SK-N-SH (cell line): ENCODE measurements around the gene HSPA14. TPM values are rescaled to one million over a fixed set of nuclear protein-coding genes. Genes with fewer than 3 reads are reported as not detected.

ENCODE experiments used
- CTCF ChIA-PET: fragments of 300-600, 350-600 bp; formaldehyde crosslinking; extraction: SDS; loops from one replicate; lab custom pipeline; 2021; lab: Yijun Ruan, JAX
- POLR2A ChIA-PET: fragments of 350-600 bp; sonication (Branson Sonifier 250); formaldehyde crosslinking; extraction: SDS; loops from one replicate; lab custom pipeline; 2020; ENCODE audit warnings: antibody characterized with exemption, inconsistent platforms; lab: Yijun Ruan, JAX
- DNase-seq: peaks from one replicate; pipeline ENCODE4 v3.0.0; 2012
- H2AFZ ChIP-seq: fragments of 200-600 bp; sonication (generic); 2 replicates; pipeline ENCODE4 v1.8.1; 2016; ENCODE audit warnings: antibody characterized with exemption, mild to moderate bottlenecking, low read depth
- H3F3A ChIP-seq: fragments of 200-600 bp; sonication (generic); replicated peaks from 2 replicates; pipeline ENCODE3; 2016; ENCODE audit warnings: antibody characterized with exemption, mild to moderate bottlenecking; ENCODE audit not compliant: insufficient read depth
- H3K27ac ChIP-seq, 2 experiments: fragments of 200-500 bp in 1 of 2; fragments of 200-600 bp in 1 of 2; sonication (Bioruptor generic) in 1 of 2; sonication (generic), shearing (Covaris generic) in 1 of 2; 2 replicates each; pipeline versions ENCODE4 v1.5.1 to v1.6.1; 2014 to 2016; ENCODE audit warnings: low read depth in 2 of 2, inconsistent platforms in 1 of 2, low read length in 1 of 2, mild to moderate bottlenecking in 1 of 2, mixed read lengths in 1 of 2
- H3K27me3 ChIP-seq: fragments of 200-600 bp; sonication (generic), shearing (Covaris generic); 2 replicates; pipeline ENCODE4 v1.6.1; 2016; ENCODE audit warnings: mixed run types; ENCODE audit not compliant: insufficient read depth
- H3K36me3 ChIP-seq, 2 experiments: fragments of 200-500 bp in 1 of 2; fragments of 200-600 bp in 1 of 2; sonication (Bioruptor generic) in 1 of 2; sonication (generic) in 1 of 2; replicated peaks in 1 of 2; 2 replicates each; pipeline versions ENCODE3 to v1.5.1; 2014 to 2016; ENCODE audit warnings: low read length in 1 of 2, mild to moderate bottlenecking in 1 of 2; ENCODE audit not compliant: insufficient read depth in 2 of 2, control insufficient read depth in 1 of 2
- H3K4me1 ChIP-seq, 2 experiments: fragments of 200-500 bp in 1 of 2; fragments of 200-600 bp in 1 of 2; sonication (Bioruptor generic) in 1 of 2; sonication (generic), shearing (Covaris generic) in 1 of 2; 2 replicates each; pipeline versions ENCODE4 v1.5.1 to v1.6.1; 2014 to 2016; ENCODE audit warnings: low read depth in 1 of 2, low read length in 1 of 2, mixed run types in 1 of 2; ENCODE audit not compliant: insufficient read depth in 2 of 2, control insufficient read depth in 1 of 2
- H3K4me2 ChIP-seq: fragments of 200-600 bp; sonication (generic), shearing (Covaris generic); 2 replicates; pipeline ENCODE4 v1.6.1; 2017; ENCODE audit warnings: mixed run types
- H3K4me3 ChIP-seq, 2 experiments: fragments of 200-500 bp in 1 of 2; fragments of 200-600 bp in 1 of 2; sonication (Bioruptor generic) in 1 of 2; sonication (generic), shearing (Covaris generic) in 1 of 2; 2 replicates each; pipeline versions ENCODE4 v1.5.1 to v1.8.1; 2014 to 2016; ENCODE audit warnings: low read depth in 2 of 2, inconsistent platforms in 1 of 2, low read length in 1 of 2, mild to moderate bottlenecking in 1 of 2, mixed read lengths in 1 of 2, moderate library complexity in 1 of 2
- H3K79me2 ChIP-seq: fragments of 200-600 bp; sonication (generic); 2 replicates; pipeline ENCODE4 v1.8.1; 2017; ENCODE audit warnings: mild to moderate bottlenecking; ENCODE audit not compliant: insufficient read depth
- H3K9ac ChIP-seq: fragments of 200-600 bp; sonication (generic); 2 replicates; pipeline ENCODE4 v1.6.1; 2017; ENCODE audit warnings: mixed run types
- H3K9me2 ChIP-seq: fragments of 200-600 bp; sonication (generic); 2 replicates; pipeline ENCODE4 v1.6.1; 2017; ENCODE audit warnings: mixed run types
- H3K9me3 ChIP-seq: fragments of 200-600 bp; sonication (generic); 2 replicates; pipeline ENCODE4 v1.6.1; 2017; ENCODE audit warnings: mixed run types, mild to moderate bottlenecking, moderate library complexity
- H4K20me1 ChIP-seq: fragments of 200-600 bp; sonication (generic); 2 replicates; pipeline ENCODE4 v1.6.1; 2017; ENCODE audit warnings: mild to moderate bottlenecking, mixed run types; ENCODE audit not compliant: insufficient read depth
- CHD2 ChIP-seq: fragments of 150-350 bp; IDR thresholded peaks from 2 replicates; pipeline ENCODE4 v1.6.1; 2018; ENCODE audit warnings: low read length; ENCODE audit not compliant: partially characterized antibody
- CTCF ChIP-seq: fragments of 200-600 bp; sonication (generic); IDR thresholded peaks from 2 replicates; pipeline ENCODE4 v1.6.1; 2017; ENCODE audit warnings: antibody characterized with exemption, mild to moderate bottlenecking, moderate library complexity
- ELF1 ChIP-seq: IDR thresholded peaks from 2 replicates; pipeline ENCODE4 v1.4.0; 2012
- EP300 ChIP-seq, 2 experiments: IDR thresholded peaks; 2 replicates each; pipeline versions ENCODE4 v1.4.0 to v1.6.1; 2012; ENCODE audit warnings: borderline replicate concordance in 1 of 2, low read depth in 1 of 2, low read length in 1 of 2
- EZH2phosphoT487 ChIP-seq: fragments of 200-600 bp; sonication (generic); IDR thresholded peaks from 2 replicates; pipeline ENCODE4 v1.6.1; 2017; ENCODE audit warnings: low read depth, mixed run types, mild to moderate bottlenecking, antibody characterized with exemption, moderate library complexity, borderline replicate concordance
- FOSL2 ChIP-seq: IDR thresholded peaks from 2 replicates; pipeline ENCODE4 v1.4.0; 2012; ENCODE audit warnings: low read depth, mild to moderate bottlenecking, moderate library complexity, borderline replicate concordance
- GABPA ChIP-seq: IDR thresholded peaks from 2 replicates; pipeline ENCODE4 v1.4.0; 2012; ENCODE audit warnings: low read depth, mild to moderate bottlenecking
- GATA2 ChIP-seq: sonication (generic); formaldehyde crosslinking; IDR thresholded peaks from 2 replicates; pipeline ENCODE4 v1.5.0; 2020; ENCODE audit warnings: mild to moderate bottlenecking, missing genetic modification reagents
- MXI1 ChIP-seq: IDR thresholded peaks from 2 replicates; pipeline ENCODE4 v1.6.1; 2012; ENCODE audit warnings: mild to moderate bottlenecking, low read depth, low read length, improper control_type of control experiment
- NFIC ChIP-seq: IDR thresholded peaks from 2 replicates; pipeline ENCODE4 v1.4.0; 2012; ENCODE audit warnings: borderline replicate concordance
- POLR2AphosphoS5 ChIP-seq: IDR thresholded peaks from 2 replicates; pipeline ENCODE4 v1.6.1; 2012; ENCODE audit warnings: low read depth, low read length
- RAD21 ChIP-seq: IDR thresholded peaks from 2 replicates; pipeline ENCODE4 v1.6.1; 2012; ENCODE audit warnings: mild to moderate bottlenecking, low read length
- RXRA ChIP-seq: IDR thresholded peaks from 2 replicates; pipeline ENCODE4 v1.4.0; 2012; ENCODE audit warnings: low read depth, mild to moderate bottlenecking, borderline replicate concordance
- TAF1 ChIP-seq: IDR thresholded peaks from 2 replicates; pipeline ENCODE4 v1.6.1; 2012; ENCODE audit warnings: low read depth, mild to moderate bottlenecking, low read length, moderate library complexity, borderline replicate concordance
- TCF12 ChIP-seq: IDR thresholded peaks from 2 replicates; pipeline ENCODE4 v1.4.0; 2012
- USF1 ChIP-seq: IDR thresholded peaks from 2 replicates; pipeline ENCODE4 v1.4.0; 2012; ENCODE audit warnings: low read depth, borderline replicate concordance
- WGBS: methylation state at CpG from one replicate; pipeline ENCODE4 v1.1.6; 2017; ENCODE audit warnings: low lambda C conversion rate; 5-methylcytosine and 5-hydroxymethylcytosine counted together
- polyA plus RNA-seq, 3 experiments: library from polyadenylated mRNA; depleted of rRNA; stranded (reverse); fragments of >200 nt; gene quantifications; 2 replicates each; pipeline ENCODE4 v1.2.3, GENCODE V29; 2012
- TF ChIP-seq, protein P1 (sequence below): IDR thresholded peaks from 2 replicates; pipeline ENCODE4; 2012
- TF ChIP-seq, protein P2 (sequence below): fragments of 150-350 bp; IDR thresholded peaks from 2 replicates; pipeline ENCODE4 v1.6.1; 2017; ENCODE audit warnings: antibody characterized with exemption, low read length, low read depth, borderline replicate concordance
- TF ChIP-seq, protein P3 (sequence below): IDR thresholded peaks from 2 replicates; pipeline ENCODE4 v1.4.0; 2012; ENCODE audit warnings: low read depth
- TF ChIP-seq, protein P4 (sequence below): IDR thresholded peaks from 2 replicates; pipeline ENCODE4 v1.4.0; 2012; ENCODE audit warnings: low read depth, borderline replicate concordance

The HSPA14 gene
- polyA plus RNA-seq, 1 of the 3 experiments (the other 2 are of a cell fraction) = 8.8 TPM

DNA sequence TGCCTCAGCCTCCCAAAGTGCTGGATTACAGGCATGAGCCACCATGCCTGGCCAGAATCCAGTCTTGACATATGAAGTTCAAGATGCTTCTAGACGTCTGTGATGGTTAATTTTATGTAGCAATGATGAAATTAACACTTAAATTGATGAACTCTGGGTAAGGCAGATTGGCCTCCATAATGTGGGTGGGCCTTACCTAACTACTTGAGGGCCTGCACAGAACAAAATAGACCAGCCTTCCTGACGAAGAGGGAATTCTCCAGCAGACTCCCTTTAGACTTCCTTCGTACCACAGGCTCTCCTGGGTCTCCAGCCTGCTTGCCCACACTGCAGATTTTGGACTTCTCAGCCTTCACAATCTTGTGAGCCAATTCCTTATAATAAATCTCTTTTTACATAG lies 5.0 kb upstream of the HSPA14 start:
- 63% methylated on average over 3 of the region's 3 CpGs for WGBS
- TF ChIP-seq MXI1 (no peak), ELF1 (no peak), POLR2AphosphoS5 (no peak), EZH2phosphoT487 (no peak), RXRA (no peak), EP300 (IDR thresholded peaks at IDR 0.05; ENCODE audit: borderline replicate concordance in 1 of 2, low read depth in 1 of 2, low read length in 1 of 2) (no peak), FOSL2 (no peak), CTCF (no peak), RAD21 (no peak), TAF1 (no peak), GABPA (no peak), NFIC (no peak), CHD2 (no peak), TCF12 (no peak), USF1 (no peak), GATA2 (CRISPR knock-in tag) (no peak)
- TF ChIP-seq, protein P1, sequence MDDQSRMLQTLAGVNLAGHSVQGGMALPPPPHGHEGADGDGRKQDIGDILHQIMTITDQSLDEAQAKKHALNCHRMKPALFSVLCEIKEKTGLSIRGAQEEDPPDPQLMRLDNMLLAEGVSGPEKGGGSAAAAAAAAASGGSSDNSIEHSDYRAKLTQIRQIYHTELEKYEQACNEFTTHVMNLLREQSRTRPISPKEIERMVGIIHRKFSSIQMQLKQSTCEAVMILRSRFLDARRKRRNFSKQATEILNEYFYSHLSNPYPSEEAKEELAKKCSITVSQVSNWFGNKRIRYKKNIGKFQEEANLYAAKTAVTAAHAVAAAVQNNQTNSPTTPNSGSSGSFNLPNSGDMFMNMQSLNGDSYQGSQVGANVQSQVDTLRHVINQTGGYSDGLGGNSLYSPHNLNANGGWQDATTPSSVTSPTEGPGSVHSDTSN = no peak
- TF ChIP-seq, protein P2, sequence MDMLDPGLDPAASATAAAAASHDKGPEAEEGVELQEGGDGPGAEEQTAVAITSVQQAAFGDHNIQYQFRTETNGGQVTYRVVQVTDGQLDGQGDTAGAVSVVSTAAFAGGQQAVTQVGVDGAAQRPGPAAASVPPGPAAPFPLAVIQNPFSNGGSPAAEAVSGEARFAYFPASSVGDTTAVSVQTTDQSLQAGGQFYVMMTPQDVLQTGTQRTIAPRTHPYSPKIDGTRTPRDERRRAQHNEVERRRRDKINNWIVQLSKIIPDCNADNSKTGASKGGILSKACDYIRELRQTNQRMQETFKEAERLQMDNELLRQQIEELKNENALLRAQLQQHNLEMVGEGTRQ = no peak
- TF ChIP-seq, protein P3, sequence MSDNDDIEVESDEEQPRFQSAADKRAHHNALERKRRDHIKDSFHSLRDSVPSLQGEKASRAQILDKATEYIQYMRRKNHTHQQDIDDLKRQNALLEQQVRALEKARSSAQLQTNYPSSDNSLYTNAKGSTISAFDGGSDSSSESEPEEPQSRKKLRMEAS = no peak
- TF ChIP-seq, protein P4, sequence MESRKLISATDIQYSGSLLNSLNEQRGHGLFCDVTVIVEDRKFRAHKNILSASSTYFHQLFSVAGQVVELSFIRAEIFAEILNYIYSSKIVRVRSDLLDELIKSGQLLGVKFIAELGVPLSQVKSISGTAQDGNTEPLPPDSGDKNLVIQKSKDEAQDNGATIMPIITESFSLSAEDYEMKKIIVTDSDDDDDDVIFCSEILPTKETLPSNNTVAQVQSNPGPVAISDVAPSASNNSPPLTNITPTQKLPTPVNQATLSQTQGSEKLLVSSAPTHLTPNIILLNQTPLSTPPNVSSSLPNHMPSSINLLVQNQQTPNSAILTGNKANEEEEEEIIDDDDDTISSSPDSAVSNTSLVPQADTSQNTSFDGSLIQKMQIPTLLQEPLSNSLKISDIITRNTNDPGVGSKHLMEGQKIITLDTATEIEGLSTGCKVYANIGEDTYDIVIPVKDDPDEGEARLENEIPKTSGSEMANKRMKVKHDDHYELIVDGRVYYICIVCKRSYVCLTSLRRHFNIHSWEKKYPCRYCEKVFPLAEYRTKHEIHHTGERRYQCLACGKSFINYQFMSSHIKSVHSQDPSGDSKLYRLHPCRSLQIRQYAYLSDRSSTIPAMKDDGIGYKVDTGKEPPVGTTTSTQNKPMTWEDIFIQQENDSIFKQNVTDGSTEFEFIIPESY = no peak
- ChIA-PET CTCF (interaction anchor here (1.4 kb wide), 1 partner anchor 296 kb away, joined by 3 read pairs; no protein-coding TSS in a partner anchor), POLR2A (no interaction called here)
- Histone ChIP-seq H3K4me3 (no peak overlapping the region), H2AFZ (no peak overlapping the region), H3K4me2 (no peak overlapping the region), H3F3A (no peaks in the 10 kb centered on the region), H3K79me2 (no peaks in the 10 kb centered on the region; the same call in 1 of the 2 replicates), H3K36me3 (no peaks in the 10 kb centered on the region), H3K9me2 (no peaks in the 10 kb centered on the region), H3K9me3 (no peaks in the 10 kb centered on the region), H3K4me1 (peaks cover 0 to 4% of the 10 kb centered on the region in 2 experiments; a peak in 1 of 4 replicates), H4K20me1 (no peaks in the 10 kb centered on the region), H3K27me3 (no peaks in the 10 kb centered on the region), H3K27ac (no peak overlapping the region), H3K9ac (no peak overlapping the region)
- DNase-seq = no peak
